HepG2 (cell line): ENCODE measurements around the gene ACO1. TPM values are rescaled to one million over a fixed set of nuclear protein-coding genes. Genes with fewer than 3 reads are reported as not detected.
A peak's percentile ranks its signal among the peaks of the same experiment; 100 is the strongest.

Source experiments
- CREB1 ChIP-seq, 2 experiments: fragments of 450-650 bp in 1 of 2; IDR thresholded peaks; 2 replicates each; pipeline ENCODE4 v1.6.1; 2016 to 2017; ENCODE audit warnings: control low read depth in 1 of 2, mild to moderate bottlenecking in 1 of 2, missing compliant biosample characterization in 1 of 2, missing genetic modification characterization in 1 of 2
- DNMT1 ChIP-seq: sonication (generic); formaldehyde crosslinking; IDR thresholded peaks from 2 replicates; pipeline ENCODE4 v1.5.1; 2020; ENCODE audit warnings: mild to moderate bottlenecking, missing genetic modification reagents
- DPF2 ChIP-seq: sonication (generic); formaldehyde crosslinking; IDR thresholded peaks from 2 replicates; pipeline ENCODE4 v1.4.0; 2020; ENCODE audit warnings: mild to moderate bottlenecking, low read depth, missing genetic modification reagents, borderline replicate concordance
- EP300 ChIP-seq, 3 experiments: sonication (generic) in 1 of 3; formaldehyde crosslinking in 1 of 3; IDR thresholded peaks; 2 replicates each; pipeline versions ENCODE4 v1.5.1 to v1.6.1; 2011 to 2020; ENCODE audit warnings: low read depth in 2 of 3, low read length in 2 of 3, borderline replicate concordance in 1 of 3, improper control_type of control experiment in 1 of 3, mild to moderate bottlenecking in 1 of 3, missing genetic modification reagents in 1 of 3, moderate library complexity in 1 of 3
- KDM5A ChIP-seq: fragments of 200-600 bp; sonication (generic); IDR thresholded peaks from 2 replicates; pipeline ENCODE4 v1.7.0; 2018; ENCODE audit warnings: antibody characterized with exemption, mild to moderate bottlenecking, low read length, borderline replicate concordance
- MTA1 ChIP-seq: sonication (generic); formaldehyde crosslinking; IDR thresholded peaks from 2 replicates; pipeline ENCODE4 v1.4.0; 2020; ENCODE audit warnings: missing genetic modification reagents, mild to moderate bottlenecking, borderline replicate concordance
- POLR2AphosphoS5 ChIP-seq: IDR thresholded peaks from 2 replicates; pipeline ENCODE4 v1.6.1; 2012; ENCODE audit warnings: low read depth, low read length
- PRPF4 ChIP-seq: fragments of 200-400 bp; formaldehyde crosslinking; IDR thresholded peaks from 2 replicates; pipeline ENCODE4 v1.6.1; 2016; ENCODE audit warnings: low read length, low read depth; ENCODE audit not compliant: poor library complexity, severe bottlenecking
- SMARCC2 ChIP-seq: fragments of 450-650 bp; IDR thresholded peaks from 2 replicates; pipeline ENCODE4 v1.6.1; 2017; ENCODE audit warnings: antibody characterized with exemption, mild to moderate bottlenecking
- SPEN ChIP-seq: sonication (generic); formaldehyde crosslinking; IDR thresholded peaks from 2 replicates; pipeline ENCODE4 v1.5.1; 2020; ENCODE audit warnings: low read depth, mild to moderate bottlenecking, missing genetic modification reagents
- TGIF2 ChIP-seq: IDR thresholded peaks from 2 replicates; pipeline ENCODE4 v1.6.1; 2016; ENCODE audit warnings: control low read depth, missing compliant biosample characterization
- USF2 ChIP-seq, 2 experiments: sonication (generic) in 1 of 2; formaldehyde crosslinking in 1 of 2; IDR thresholded peaks; 2 replicates each; pipeline versions ENCODE4 v1.5.1 to v1.6.1; 2011 to 2020; ENCODE audit warnings: borderline replicate concordance in 1 of 2, low read depth in 1 of 2, low read length in 1 of 2, mild to moderate bottlenecking in 1 of 2, missing genetic modification reagents in 1 of 2, moderate library complexity in 1 of 2
- ZNF10 ChIP-seq: sonication (generic); formaldehyde crosslinking; IDR thresholded peaks from 2 replicates; pipeline ENCODE4 v1.4.0; 2020; ENCODE audit warnings: mild to moderate bottlenecking, low read depth, missing genetic modification reagents, borderline replicate concordance
- ZNF143 ChIP-seq: sonication (generic); formaldehyde crosslinking; IDR thresholded peaks from 2 replicates; pipeline ENCODE4 v1.4.0; 2020; ENCODE audit warnings: missing genetic modification reagents
- ZNF354B ChIP-seq: sonication (generic); formaldehyde crosslinking; IDR thresholded peaks from 2 replicates; pipeline ENCODE4 v1.8.0; 2022; ENCODE audit warnings: mild to moderate bottlenecking, missing genetic modification reagents
- ZNF383 ChIP-seq: sonication (generic); formaldehyde crosslinking; IDR thresholded peaks from 2 replicates; pipeline ENCODE4 v1.4.0; 2020; ENCODE audit warnings: missing genetic modification reagents, mild to moderate bottlenecking, borderline replicate concordance
- ZNF530 ChIP-seq: sonication (generic); formaldehyde crosslinking; IDR thresholded peaks from 2 replicates; pipeline ENCODE4 v1.5.0; 2020; ENCODE audit warnings: low read depth, mild to moderate bottlenecking, missing genetic modification reagents
- ZNF652 ChIP-seq: IDR thresholded peaks from 2 replicates; pipeline ENCODE4 v1.6.1; 2016; ENCODE audit warnings: low read depth, borderline replicate concordance
- ZNF670 ChIP-seq: sonication (generic); formaldehyde crosslinking; IDR thresholded peaks from 2 replicates; pipeline ENCODE4 v1.8.0; 2022; ENCODE audit warnings: mild to moderate bottlenecking, missing genetic modification reagents, borderline replicate concordance
- polyA plus RNA-seq, 8 experiments: library from polyadenylated mRNA; depleted of rRNA in 3 of 8; stranded (reverse) in 7 of 8; unstranded in 1 of 8; fragments of >200 nt; fragmentation: Illumina TruSeq in 4 of 8; extraction: Trizol in 4 of 8; gene quantifications; 2 replicates each; pipeline versions ENCODE4 v1.2.1 to v1.2.3, GENCODE V29; 2011 to 2016; ENCODE audit warnings: low read depth in 4 of 8, missing spikeins in 1 of 8, mixed read lengths in 1 of 8; ENCODE audit not compliant: insufficient read depth in 1 of 8
- total RNA-seq, 5 experiments: library from RNA; depleted of rRNA; stranded (reverse); fragments of >200 nt; fragmentation: Illumina TruSeq; extraction: Trizol; gene quantifications; 2 replicates each; pipeline ENCODE4 v1.2.3, GENCODE V29; 2016; ENCODE audit warnings: low read depth in 1 of 5
- TF ChIP-seq, protein P1 (sequence below): sonication (generic); formaldehyde crosslinking; IDR thresholded peaks from 2 replicates; pipeline ENCODE4 v1.8.0; 2022; ENCODE audit warnings: mild to moderate bottlenecking, missing genetic modification reagents, moderate library complexity
- TF ChIP-seq, protein P2 (sequence below): sonication (generic); formaldehyde crosslinking; conservative IDR thresholded peaks from 2 replicates; pipeline ENCODE4 v1.8.0; 2022; ENCODE audit warnings: missing genetic modification reagents

ACO1 gene
- total and polyA plus RNA-seq, 2 of the 13 experiments (the other 11 are each of a cell fraction or from before 2014, with no cell fraction given): 20.1 to 48.2 TPM

GRCh38 chr9:32384364-32385151, at the start of gene ACO1 (continued):
- peak; percentile 95 for TF ChIP-seq ZNF670
- TF ChIP-seq TGIF2 (CRISPR knock-in tag): peak; percentile 36; the same call in 1 of the 2 replicates
- peak; percentile 88 for TF ChIP-seq SPEN
- TF ChIP-seq KDM5A: 0 out of 2 replicates have a peak, but pooled peaks have one; percentile 45
- TF ChIP-seq MTA1 (CRISPR knock-in tag): peak; percentile 69; the same call in 1 of the 2 replicates
- no peak; the same call in 1 of the 2 replicates for TF ChIP-seq ZNF143
- TF ChIP-seq ZNF10 (CRISPR knock-in tag): no peak
- TF ChIP-seq DPF2 (CRISPR knock-in tag): no peak
- no peak for TF ChIP-seq ZNF530 (CRISPR knock-in tag)
- peak; percentile 70 for TF ChIP-seq POLR2AphosphoS5
- no peak for TF ChIP-seq ZNF383
- no peak for TF ChIP-seq SMARCC2
- TF ChIP-seq ZNF354B (CRISPR knock-in tag): no peak
- TF ChIP-seq CREB1 (IDR thresholded peaks at IDR 0.05): no peak
- no peak for TF ChIP-seq CREB1 (CRISPR knock-in tag; IDR thresholded peaks at IDR 0.05)
- TF ChIP-seq USF2 (IDR thresholded peaks at IDR 0.05; ENCODE audit: low read depth, low read length): no peak
- TF ChIP-seq USF2 (CRISPR knock-in tag; IDR thresholded peaks at IDR 0.05; ENCODE audit: borderline replicate concordance): no peak
- peak; percentile 93 for TF ChIP-seq DNMT1
- peak in 1 of 2 experiments; percentile 45; a peak in 1 of 4 replicates for TF ChIP-seq EP300 (IDR thresholded peaks at IDR 0.05; ENCODE audit: low read depth in 2 of 2, low read length in 2 of 2)
- TF ChIP-seq EP300 (CRISPR knock-in tag; IDR thresholded peaks at IDR 0.05; ENCODE audit: borderline replicate concordance): no peak
- no peak for TF ChIP-seq ZNF652 (CRISPR knock-in tag)
- TF ChIP-seq, protein P1, sequence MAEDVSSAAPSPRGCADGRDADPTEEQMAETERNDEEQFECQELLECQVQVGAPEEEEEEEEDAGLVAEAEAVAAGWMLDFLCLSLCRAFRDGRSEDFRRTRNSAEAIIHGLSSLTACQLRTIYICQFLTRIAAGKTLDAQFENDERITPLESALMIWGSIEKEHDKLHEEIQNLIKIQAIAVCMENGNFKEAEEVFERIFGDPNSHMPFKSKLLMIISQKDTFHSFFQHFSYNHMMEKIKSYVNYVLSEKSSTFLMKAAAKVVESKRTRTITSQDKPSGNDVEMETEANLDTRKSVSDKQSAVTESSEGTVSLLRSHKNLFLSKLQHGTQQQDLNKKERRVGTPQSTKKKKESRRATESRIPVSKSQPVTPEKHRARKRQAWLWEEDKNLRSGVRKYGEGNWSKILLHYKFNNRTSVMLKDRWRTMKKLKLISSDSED (CRISPR knock-in tag): no peak
- TF ChIP-seq, protein P2, sequence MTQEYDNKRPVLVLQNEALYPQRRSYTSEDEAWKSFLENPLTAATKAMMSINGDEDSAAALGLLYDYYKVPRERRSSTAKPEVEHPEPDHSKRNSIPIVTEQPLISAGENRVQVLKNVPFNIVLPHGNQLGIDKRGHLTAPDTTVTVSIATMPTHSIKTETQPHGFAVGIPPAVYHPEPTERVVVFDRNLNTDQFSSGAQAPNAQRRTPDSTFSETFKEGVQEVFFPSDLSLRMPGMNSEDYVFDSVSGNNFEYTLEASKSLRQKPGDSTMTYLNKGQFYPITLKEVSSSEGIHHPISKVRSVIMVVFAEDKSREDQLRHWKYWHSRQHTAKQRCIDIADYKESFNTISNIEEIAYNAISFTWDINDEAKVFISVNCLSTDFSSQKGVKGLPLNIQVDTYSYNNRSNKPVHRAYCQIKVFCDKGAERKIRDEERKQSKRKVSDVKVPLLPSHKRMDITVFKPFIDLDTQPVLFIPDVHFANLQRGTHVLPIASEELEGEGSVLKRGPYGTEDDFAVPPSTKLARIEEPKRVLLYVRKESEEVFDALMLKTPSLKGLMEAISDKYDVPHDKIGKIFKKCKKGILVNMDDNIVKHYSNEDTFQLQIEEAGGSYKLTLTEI (CRISPR knock-in tag): no peak
- TF ChIP-seq PRPF4: no peak
